ENCODE measurements around the gene KLC4. TPM values are rescaled to one million over a fixed set of nuclear protein-coding genes. Genes with fewer than 3 reads are reported as not detected.

KLC4 gene
- polyA plus RNA-seq, 1 experiment = 16.8 TPM

GRCh38 chr6:43020052-43020705 lies 39.3 kb upstream of the KLC4 start:
- no peak for DNase-seq (ENCODE audit: low read depth)
- H3K4me3 ChIP-seq (ENCODE audit: low read depth, low read length) = no peak overlapping the region
- no peaks in the 10 kb centered on the region for H3K27me3 ChIP-seq (ENCODE audit: control insufficient read depth, insufficient read depth, low read length)
- ChIA-PET POLR2A (interaction anchor here (0.6 kb wide), 1 partner anchor 17 kb away, joined by 3 read pairs; no protein-coding TSS in a partner anchor), CTCF (interaction anchor here (0.7 to 1.7 kb wide), 3 partner anchors 10 to 134 kb away, joined by 3 to 7 read pairs (median 4); no protein-coding TSS in a partner anchor)
- TF ChIP-seq CTCF (IDR thresholded peaks at IDR 0.05; ENCODE audit: insufficient read depth, low read depth, low read length) = no peak
- H3K36me3 ChIP-seq (ENCODE audit: control insufficient read depth, insufficient read depth, low read length) = peaks cover 26% of the 10 kb centered on the region

GRCh38 chr6:43020847-43021246 lies 38.6 kb upstream of the KLC4 start:
- no peak for TF ChIP-seq CTCF (IDR thresholded peaks at IDR 0.05; ENCODE audit: insufficient read depth, low read depth, low read length)
- Histone ChIP-seq H3K4me3 (ENCODE audit: low read depth, low read length) (no peak overlapping the region), H3K27me3 (ENCODE audit: control insufficient read depth, insufficient read depth, low read length) (no peaks in the 10 kb centered on the region), H3K36me3 (ENCODE audit: control insufficient read depth, insufficient read depth, low read length) (peaks cover 27% of the 10 kb centered on the region)
- DNase-seq (ENCODE audit: low read depth) = no peak
- ChIA-PET CTCF (interaction anchor here (0.9 to 1.7 kb wide), 3 partner anchors 11 to 123 kb away, joined by 3 to 7 read pairs (median 4); no protein-coding TSS in a partner anchor), POLR2A (interaction anchor here (0.6 kb wide), 1 partner anchor 16 kb away, joined by 3 read pairs; no protein-coding TSS in a partner anchor)

GRCh38 chr6:43021270-43022047 lies 38.0 kb upstream of the KLC4 start, which contains the start of gene RRP36:
Gene RRP36 (plus strand): TSS chr6:43021623. CDS start chr6:43021655, 32 bp downstream.
- ChIA-PET POLR2A (no interaction called here), CTCF (interaction anchor here (0.7 to 1.7 kb wide), 5 partner anchors 11 to 122 kb away, joined by 3 to 7 read pairs (median 3); no protein-coding TSS in a partner anchor)
- no peak for DNase-seq (ENCODE audit: low read depth)
- Histone ChIP-seq H3K4me3 (ENCODE audit: low read depth, low read length) (peak within 1 kb of the TSS; percentile 57), H3K36me3 (ENCODE audit: control insufficient read depth, insufficient read depth, low read length) (peaks cover 30% of the 10 kb centered on the region), H3K27me3 (ENCODE audit: control insufficient read depth, insufficient read depth, low read length) (no peaks in the 10 kb centered on the region)
- TF ChIP-seq CTCF (IDR thresholded peaks at IDR 0.05; ENCODE audit: insufficient read depth, low read depth, low read length) = no peak

- no peak for DNase-seq (ENCODE audit: low read depth)
- no peak overlapping the region for H3K4me3 ChIP-seq (ENCODE audit: low read depth, low read length)
- no peak for TF ChIP-seq CTCF (IDR thresholded peaks at IDR 0.05; ENCODE audit: insufficient read depth, low read depth, low read length)
- ChIA-PET CTCF (interaction anchor here (0.7 to 0.8 kb wide), 2 partner anchors 119 to 374 kb away, joined by 3 to 6 read pairs; no protein-coding TSS in a partner anchor), POLR2A (no interaction called here)
- peaks cover 30% of the 10 kb centered on the region for H3K36me3 ChIP-seq (ENCODE audit: control insufficient read depth, insufficient read depth, low read length)
- H3K27me3 ChIP-seq (ENCODE audit: control insufficient read depth, insufficient read depth, low read length) = no peaks in the 10 kb centered on the region
Measured at GRCh38 chr6:43024436-43024835, 35.0 kb upstream of the KLC4 start.

GRCh38 chr6:43026365-43026764 lies 33.1 kb upstream of the KLC4 start:
- ChIA-PET POLR2A (no interaction called here), CTCF (no interaction called here)
- peaks cover 28% of the 10 kb centered on the region for H3K36me3 ChIP-seq (ENCODE audit: control insufficient read depth, insufficient read depth, low read length)

More at GRCh38 chr6:43026365-43026764, 33.1 kb upstream of the KLC4 start:
- Histone ChIP-seq H3K4me3 (ENCODE audit: low read depth, low read length) (no peak overlapping the region), H3K27me3 (ENCODE audit: control insufficient read depth, insufficient read depth, low read length) (no peaks in the 10 kb centered on the region)
- no peak for DNase-seq (ENCODE audit: low read depth)
- TF ChIP-seq CTCF (IDR thresholded peaks at IDR 0.05; ENCODE audit: insufficient read depth, low read depth, low read length) = no peak

Data from BJ (cell line).